Measurements from ENCODE around the gene TTLL4. TPM values are rescaled to one million over a fixed set of nuclear protein-coding genes. Genes with fewer than 3 reads are reported as not detected.

Gene TTLL4
- total RNA-seq, 1 experiment from 2014 or later, result 13.7 TPM

DNA sequence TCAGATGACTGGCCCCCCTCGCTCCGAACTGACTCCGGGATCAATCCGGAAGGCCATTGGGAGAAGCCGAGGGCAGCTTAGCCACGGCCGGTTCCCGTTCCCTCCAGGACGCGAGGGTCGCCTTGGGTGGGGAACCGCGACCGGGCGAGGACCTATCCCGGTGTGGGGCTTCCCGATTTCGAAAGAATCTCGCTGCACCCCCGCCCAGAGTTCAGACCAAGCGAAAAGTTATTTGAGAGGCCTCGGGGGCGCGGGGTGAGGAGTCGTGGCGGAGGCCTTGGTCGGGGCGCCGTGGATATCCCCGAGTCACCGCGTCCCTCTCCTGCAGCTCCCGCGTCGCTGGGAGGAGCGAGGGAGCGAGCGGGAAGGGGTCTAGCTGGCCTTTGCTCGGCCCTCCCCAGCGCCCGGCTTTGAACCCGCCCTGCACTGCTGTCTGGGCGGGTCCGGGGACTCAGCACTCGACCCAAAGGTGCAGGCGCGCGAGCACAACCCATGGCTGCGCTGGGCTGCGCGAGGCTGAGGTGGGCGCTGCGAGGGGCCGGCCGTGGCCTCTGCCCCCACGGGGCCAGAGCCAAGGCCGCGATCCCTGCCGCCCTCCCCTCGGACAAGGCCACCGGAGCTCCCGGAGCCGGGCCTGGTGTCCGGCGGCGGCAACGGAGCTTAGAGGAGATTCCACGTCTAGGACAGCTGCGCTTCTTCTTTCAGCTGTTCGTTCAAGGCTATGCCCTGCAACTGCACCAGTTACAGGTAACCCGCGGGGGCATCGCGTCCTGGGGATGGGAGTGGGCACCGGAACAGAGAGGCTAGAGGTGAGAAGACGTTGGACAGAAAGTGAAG, 71.3 kb downstream of the TTLL4 start, which contains the start of gene CYP27A1:
Gene CYP27A1 (plus strand): TSS at position 457 of the 837 bp plus-strand sequence. CDS start 36 bp downstream, at position 493.
- no peak for DNase-seq (ENCODE audit: low read depth)

DNA sequence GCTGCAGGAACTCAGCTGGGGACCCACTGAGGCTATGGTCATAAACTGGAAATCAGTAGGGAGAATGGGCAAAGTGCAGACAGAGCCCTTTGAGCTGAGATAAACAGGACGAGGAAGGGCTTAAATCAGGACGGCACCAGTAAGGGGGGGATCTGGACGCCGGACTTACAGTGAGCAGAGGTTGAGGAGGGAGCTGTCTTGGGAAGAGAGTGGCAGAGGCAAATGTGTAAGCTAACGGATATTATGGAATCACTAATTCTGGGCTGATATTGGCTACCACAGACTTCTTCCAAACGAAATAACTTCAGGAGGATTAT, 71.9 kb downstream of the TTLL4 start:
- DNase-seq (ENCODE audit: low read depth), result no peak

DNA sequence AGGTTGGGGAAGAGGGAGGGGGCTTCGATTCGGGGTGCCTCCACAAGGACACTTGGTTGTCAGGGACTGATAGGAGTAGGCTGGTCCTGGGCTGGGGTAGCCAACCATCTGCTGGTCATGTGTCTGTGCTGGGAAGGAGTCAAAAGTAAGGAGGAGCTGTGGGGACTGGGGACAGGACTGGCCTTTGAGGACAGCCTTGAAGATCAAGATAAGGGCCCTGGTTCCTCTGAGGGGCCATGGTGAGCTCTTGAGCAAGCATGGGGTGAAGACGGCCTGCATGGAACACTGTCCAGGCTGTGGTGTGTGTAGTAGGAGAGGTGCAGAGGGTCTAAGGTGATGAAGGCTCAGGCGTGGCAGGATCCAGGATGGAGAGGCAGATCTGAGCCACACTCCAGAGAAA, 73.1 kb downstream of the TTLL4 start:
- no peak for DNase-seq (ENCODE audit: low read depth)

DNA sequence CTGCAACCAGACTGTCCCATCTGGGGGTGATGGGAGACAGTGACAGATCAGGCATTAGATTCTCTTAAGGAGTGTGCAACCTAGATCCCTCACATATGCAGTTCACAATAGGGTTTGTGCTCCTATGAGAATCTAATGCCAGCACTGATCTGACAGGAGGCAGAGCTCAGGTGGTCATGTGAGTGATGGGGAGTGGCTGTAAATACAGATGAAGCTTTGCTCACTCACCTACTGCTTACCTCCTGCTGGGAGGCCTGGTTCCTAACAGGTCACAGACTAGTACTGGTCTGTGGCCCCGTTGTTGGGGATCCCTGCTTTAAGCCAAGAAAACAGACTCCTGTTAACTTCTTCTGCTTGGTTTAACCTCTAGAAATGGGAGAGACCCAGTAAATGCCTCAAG, 74.5 kb downstream of the TTLL4 start:
- DNase-seq (ENCODE audit: low read depth), result no peak

DNA sequence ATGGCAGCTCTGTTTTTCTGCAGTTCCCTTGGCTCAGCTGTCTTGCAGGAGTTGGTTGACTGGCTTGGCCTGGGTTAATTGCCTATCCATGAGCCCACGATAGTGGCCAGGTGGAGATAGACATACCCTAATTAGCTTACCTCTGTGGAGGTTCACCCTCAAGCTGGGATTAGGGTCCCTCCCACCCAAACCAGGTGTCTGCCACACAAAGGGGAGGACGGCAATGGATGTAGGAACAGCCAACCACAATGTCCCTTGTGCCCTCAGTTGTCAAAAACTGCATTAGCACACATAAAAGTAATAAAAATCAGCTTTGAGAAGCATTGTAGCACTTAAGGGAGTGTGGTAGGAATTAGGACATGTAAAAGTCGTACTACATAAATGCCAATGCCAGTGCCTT, 75.5 kb downstream of the TTLL4 start:
- DNase-seq (ENCODE audit: low read depth), result no peak

DNA sequence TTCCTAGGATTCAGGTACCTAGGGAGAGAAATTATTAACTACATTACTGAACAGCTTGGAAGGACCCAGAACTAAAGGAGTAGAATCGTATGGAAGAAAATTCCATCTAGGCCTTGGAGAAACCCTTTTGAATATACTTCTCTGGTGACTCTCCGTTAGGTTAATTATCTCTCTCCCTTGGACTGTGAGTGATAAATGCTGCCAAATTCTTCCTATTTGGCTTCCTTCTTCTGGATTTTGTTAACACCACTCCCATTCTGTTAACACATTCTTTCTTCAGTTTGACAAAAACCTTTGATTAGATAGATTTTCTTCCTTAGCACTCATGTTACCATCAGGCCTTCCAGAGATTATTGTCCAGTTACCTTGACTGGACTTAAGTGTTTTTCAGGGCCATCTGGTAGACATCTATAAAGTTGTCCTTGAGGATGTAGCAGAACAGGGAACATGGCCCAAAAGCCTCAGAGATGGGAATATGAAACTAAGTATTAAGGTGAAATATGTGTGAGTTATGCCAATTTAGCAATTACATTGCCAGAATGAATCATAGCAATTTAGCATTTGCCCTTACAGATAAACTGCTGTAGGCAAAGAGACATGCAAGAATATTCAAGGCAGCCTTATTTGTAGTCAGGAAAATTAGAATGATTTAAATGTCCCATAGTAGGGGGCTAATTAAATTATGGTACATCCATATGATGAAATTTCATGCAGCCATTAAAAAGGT, 78.1 kb downstream of the TTLL4 start:
- DNase-seq (ENCODE audit: low read depth), result no peak

DNA sequence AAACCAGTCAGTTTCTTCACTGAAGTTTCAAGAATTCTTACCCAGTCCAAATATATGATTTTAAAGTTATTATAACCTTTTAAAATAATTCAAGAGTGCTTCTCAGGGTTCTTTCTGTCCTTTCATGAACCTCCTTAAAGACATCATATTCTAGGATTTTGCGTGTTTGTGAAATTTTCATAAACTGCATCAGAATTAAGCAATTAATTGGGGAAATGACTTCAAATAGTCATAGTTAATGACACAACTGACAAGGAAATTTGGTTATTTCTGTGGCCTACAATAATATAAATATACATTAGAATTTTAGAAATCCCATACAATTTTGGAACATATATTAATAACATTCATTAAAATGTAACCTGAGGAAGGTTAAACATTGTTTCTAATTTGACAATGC, 81.8 kb downstream of the TTLL4 start:
- no peak for DNase-seq (ENCODE audit: low read depth)

DNA sequence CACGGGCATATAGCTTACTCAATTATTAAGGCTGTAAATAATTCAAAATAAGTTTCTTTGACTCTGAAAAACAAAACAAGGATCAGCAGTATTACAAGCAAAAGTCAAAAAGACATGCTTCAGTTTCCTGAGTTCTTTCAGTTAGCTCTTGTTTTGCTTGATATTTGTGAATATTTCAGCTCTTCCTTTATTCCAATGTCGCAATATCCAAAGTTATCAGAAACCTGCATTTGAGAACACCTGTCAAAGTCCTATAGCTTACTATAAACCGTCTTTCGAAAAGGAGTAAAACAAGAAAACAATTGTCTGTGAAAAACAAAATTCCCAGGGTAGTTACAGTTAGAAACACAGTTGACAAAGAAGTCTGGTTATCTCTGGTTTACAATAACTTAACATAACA, 86.1 kb downstream of the TTLL4 start:
- no peak for DNase-seq (ENCODE audit: low read depth)

DNA sequence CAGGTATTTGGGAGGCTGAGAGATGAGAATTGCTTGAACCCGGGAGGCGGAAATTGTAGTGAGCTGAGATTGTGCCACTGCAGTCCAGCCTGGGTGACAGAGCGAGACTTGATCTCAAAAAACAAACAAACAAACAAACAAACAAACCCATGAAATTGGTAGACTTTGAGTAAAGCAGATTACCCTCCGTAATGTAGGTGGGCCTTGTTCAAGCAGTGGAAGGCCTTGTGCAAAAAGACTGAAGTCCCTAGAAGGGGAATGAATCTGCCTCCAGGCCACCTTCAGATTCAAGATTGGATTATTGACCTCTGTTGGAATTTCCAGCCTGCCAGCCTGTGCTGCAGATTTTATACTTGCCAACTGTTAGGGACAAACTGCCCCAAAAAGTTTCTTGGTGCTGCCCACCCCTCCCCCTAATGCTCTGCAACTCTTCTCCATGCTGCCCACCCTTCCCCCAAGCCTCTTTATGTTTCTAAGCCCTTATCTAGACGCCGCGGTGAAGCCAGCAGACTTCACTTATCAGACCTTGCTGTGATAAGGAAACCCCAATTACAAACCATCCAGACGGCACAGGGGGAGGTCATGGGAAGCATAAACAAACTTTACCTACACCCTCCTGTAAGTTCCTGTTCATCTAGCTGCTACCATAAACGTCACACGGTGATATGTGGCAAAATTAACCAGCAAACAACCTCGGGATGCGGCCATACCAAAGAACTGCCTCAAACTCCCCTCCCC, 88.3 kb downstream of the TTLL4 start:
- peak; percentile 20 for DNase-seq (ENCODE audit: low read depth)

DNA sequence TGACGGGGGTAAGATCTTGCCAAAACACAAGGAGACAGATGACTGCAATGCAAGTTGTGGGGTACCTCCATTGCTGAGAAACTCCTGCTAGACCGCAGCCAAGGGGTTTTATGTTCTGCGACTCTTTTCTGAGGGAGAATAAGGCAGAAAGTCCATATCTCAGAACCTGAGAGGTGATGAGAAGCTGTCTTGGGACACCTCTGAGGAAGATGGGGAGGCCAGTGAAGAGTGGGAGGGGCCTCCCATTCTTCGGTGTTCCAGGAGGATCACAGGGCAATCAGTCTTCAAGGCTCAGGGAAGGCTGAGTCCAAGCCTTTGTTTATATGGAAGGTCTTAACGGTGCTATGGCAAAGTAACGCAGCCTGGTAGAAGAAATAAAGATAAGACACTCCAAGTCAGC, 89.4 kb downstream of the TTLL4 start:
- DNase-seq (ENCODE audit: low read depth), result no peak

DNA sequence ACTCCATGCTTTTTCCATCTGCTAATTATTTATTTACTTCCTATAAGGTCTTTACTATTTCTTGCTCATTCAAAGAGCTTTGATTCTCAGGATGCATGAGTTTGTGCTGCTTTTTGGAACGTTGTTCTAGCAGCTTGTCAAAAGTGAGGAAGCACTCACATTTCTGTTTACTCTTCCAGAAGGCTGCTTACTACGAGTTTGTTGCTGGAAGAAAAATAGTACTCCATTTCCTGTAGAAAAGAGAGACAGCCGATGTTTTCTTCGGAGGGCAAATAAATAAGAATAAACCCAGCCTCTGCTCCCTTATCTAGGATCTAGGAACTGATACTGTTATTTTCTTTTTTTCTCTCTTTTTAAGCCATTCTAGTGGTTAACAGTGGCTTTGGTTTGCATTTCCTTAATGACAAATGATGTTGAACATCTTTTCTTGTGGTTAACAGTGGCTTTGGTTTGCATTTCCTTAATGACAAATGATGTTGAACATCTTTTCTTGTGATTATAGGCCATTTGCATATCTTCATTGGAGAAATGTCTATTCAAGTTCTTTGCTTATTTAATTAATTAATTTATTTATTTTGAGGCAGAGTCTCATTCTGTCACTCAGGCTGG, 91.9 kb downstream of the TTLL4 start:
- DNase-seq (ENCODE audit: low read depth), result no peak

DNA sequence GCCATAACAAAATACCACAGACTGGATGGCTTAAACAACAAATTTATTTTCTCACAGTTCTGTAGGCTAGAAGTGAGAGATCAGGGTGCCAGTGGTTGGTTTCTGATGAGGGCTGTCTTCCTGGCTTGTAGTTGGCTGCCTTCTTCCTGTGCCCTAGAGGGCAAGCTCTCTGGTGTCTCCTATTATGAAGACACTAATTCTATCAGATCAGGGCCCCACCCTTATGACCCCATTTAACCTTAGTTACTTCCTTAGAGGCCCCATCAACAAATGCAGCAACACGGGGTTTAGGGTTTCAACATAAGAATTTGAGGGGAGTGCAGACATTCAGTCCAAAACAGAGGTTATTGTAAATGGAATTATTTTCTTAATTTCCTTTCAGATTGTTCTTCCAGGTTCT, 94.2 kb downstream of the TTLL4 start:
- no peak for DNase-seq (ENCODE audit: low read depth)

Other genes starting within 250 kb of the TTLL4 start
- gene USP37, start 142.5 kb upstream of the TTLL4 start, total RNA-seq (2014; rRNA removed; shearing (Covaris generic)), result 11.4 and 16.1 TPM in 2 replicates
- 94.2 and 118 TPM in 2 replicates for gene CNOT9, start 142.0 kb upstream of the TTLL4 start, total RNA-seq (2014; rRNA removed; shearing (Covaris generic))
- 0.06 TPM in 1 of 2 replicates, not detected in the other for gene PLCD4, start 102.9 kb upstream of the TTLL4 start, total RNA-seq (2014; rRNA removed; shearing (Covaris generic))
- 7.3 and 7.6 TPM in 2 replicates for gene ZNF142, start 51.2 kb upstream of the TTLL4 start, total RNA-seq (2014; rRNA removed; shearing (Covaris generic))
- gene BCS1L, start 51.2 kb upstream of the TTLL4 start, total RNA-seq (2014; rRNA removed; shearing (Covaris generic)), result 53.3 and 59.9 TPM in 2 replicates
- 42.3 and 54.7 TPM in 2 replicates for gene RNF25, start 38.8 kb upstream of the TTLL4 start, total RNA-seq (2014; rRNA removed; shearing (Covaris generic))
- gene STK36, start 38.7 kb upstream of the TTLL4 start, total RNA-seq (2014; rRNA removed; shearing (Covaris generic)), result 13.9 and 28.7 TPM in 2 replicates
- gene CYP27A1, start 71.3 kb downstream of the TTLL4 start, total RNA-seq (2014; rRNA removed; shearing (Covaris generic)), result 0.77 and 0.80 TPM in 2 replicates
- not detected in 2 replicates for gene PRKAG3, start 121.0 kb downstream of the TTLL4 start, total RNA-seq (2014; rRNA removed; shearing (Covaris generic))
- 0.23 TPM in 1 of 2 replicates, not detected in the other for gene WNT6, start 149.0 kb downstream of the TTLL4 start, total RNA-seq (2014; rRNA removed; shearing (Covaris generic))
- gene WNT10A, start 170.0 kb downstream of the TTLL4 start, total RNA-seq (2014; rRNA removed; shearing (Covaris generic)), result 0.11 and 0.12 TPM in 2 replicates
- gene CDK5R2, start 248.8 kb downstream of the TTLL4 start, total RNA-seq (2014; rRNA removed; shearing (Covaris generic)), result 0.06 TPM in 1 of 2 replicates, not detected in the other

Measured in Daoy (cell line).